ENCODE results near the gene TXNRD1. TPM values are rescaled to one million over a fixed set of nuclear protein-coding genes. Genes with fewer than 3 reads are reported as not detected.
A peak's percentile ranks its signal among the peaks of the same experiment; 100 is the strongest.

TXNRD1 gene
- total and polyA plus RNA-seq, 2 donors (not counting 1 experiment from before 2014, with no cell fraction given), result 436 to 1,000 TPM

DNA sequence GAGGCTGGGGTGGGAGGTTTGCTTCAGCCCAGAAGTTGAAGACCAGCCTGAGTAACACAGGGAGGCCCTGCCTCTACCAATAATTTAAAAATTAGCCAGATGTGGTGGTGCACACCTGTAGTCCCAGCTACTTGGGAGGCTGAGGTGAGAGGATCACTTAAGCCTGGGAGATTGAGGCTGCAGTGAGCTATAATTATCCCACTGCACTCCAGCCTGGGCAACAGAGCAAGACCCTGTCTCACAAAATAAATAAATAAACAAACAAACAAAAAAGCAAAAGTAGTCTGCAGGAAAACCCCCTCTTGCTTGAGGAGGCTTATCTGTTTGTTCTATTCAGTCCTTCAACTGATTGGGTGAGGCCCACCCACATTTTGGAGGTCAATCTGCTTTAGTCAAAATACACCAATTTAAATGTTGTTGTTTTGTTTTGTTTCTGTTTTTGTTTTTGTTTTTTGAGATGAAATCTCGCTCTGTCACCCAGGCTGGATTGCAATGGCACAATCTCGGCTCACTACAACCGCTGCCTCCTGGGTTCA lies 24.9 kb upstream of the TXNRD1 start:
- Histone ChIP-seq H2AFZ (ENCODE audit: low read length) (no peak overlapping the region), H3K9ac (ENCODE audit: insufficient read depth, low read length) (no peak overlapping the region), H3K4me3 (replicated peaks in 1 of 4; ENCODE audit: control extremely low read depth in 1 of 4, insufficient read depth in 1 of 4, low read depth in 3 of 4, low read length in 4 of 4) (no peak overlapping the region), H4K20me1 (ENCODE audit: control insufficient read depth, extremely low read depth, insufficient read depth, low read length) (no peaks in the 10 kb centered on the region), H3K4me1 (ENCODE audit: control insufficient read depth, extremely low read depth, insufficient read depth, low read length) (no peaks in the 10 kb centered on the region), H3K4me2 (ENCODE audit: extremely low read depth, insufficient read depth, low read length) (no peak overlapping the region), H3K79me2 (ENCODE audit: control insufficient read depth, insufficient read depth, low read length) (no peaks in the 10 kb centered on the region), H3K9me3 (ENCODE audit: control insufficient read depth, insufficient read depth, low read depth, low read length) (no peaks in the 10 kb centered on the region), H3K36me3 (ENCODE audit: control insufficient read depth, insufficient read depth, low read length) (no peaks in the 10 kb centered on the region), H3K27ac (ENCODE audit: insufficient read depth, low read length) (no peak overlapping the region), H3K27me3 (ENCODE audit: control insufficient read depth, insufficient read depth, low read length) (no peaks in the 10 kb centered on the region)
- DNase-seq (ENCODE audit: low read depth in 2 of 2), result no peak
- TF ChIP-seq EZH2 (IDR thresholded peaks at IDR 0.05; ENCODE audit: low read length, missing control alignments), result no peak
- TF ChIP-seq, protein P1, sequence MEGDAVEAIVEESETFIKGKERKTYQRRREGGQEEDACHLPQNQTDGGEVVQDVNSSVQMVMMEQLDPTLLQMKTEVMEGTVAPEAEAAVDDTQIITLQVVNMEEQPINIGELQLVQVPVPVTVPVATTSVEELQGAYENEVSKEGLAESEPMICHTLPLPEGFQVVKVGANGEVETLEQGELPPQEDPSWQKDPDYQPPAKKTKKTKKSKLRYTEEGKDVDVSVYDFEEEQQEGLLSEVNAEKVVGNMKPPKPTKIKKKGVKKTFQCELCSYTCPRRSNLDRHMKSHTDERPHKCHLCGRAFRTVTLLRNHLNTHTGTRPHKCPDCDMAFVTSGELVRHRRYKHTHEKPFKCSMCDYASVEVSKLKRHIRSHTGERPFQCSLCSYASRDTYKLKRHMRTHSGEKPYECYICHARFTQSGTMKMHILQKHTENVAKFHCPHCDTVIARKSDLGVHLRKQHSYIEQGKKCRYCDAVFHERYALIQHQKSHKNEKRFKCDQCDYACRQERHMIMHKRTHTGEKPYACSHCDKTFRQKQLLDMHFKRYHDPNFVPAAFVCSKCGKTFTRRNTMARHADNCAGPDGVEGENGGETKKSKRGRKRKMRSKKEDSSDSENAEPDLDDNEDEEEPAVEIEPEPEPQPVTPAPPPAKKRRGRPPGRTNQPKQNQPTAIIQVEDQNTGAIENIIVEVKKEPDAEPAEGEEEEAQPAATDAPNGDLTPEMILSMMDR (conservative IDR thresholded peaks at IDR 0.05 in 1 of 2, IDR thresholded peaks at IDR 0.05 in 1 of 2; ENCODE audit: low read depth in 1 of 2, low read length in 2 of 2), result no peak

DNA sequence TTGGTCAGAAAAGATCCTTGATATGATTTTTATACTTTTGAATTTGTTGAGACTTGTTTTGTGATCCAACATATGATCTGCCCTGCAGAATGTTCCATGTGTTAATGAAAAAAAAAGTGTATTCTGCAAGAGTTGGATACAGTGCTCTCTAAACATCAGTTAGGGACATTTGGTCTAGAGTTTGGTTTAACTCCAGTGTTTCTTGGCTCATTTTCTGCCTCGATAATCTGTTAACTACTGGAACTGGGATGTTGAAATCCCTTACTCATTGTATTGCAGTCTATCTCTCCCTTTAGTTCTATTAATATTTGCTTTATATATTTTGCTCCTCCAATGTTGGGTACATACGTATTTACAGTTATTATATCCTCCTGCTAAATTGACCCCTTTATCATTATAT lies 18.3 kb upstream of the TXNRD1 start:
- no peak overlapping the region for H3K4me2 ChIP-seq (ENCODE audit: extremely low read depth, insufficient read depth, low read length)
- H3K9ac ChIP-seq (ENCODE audit: insufficient read depth, low read length), result no peak overlapping the region
- H3K79me2 ChIP-seq (ENCODE audit: control insufficient read depth, insufficient read depth, low read length), result no peaks in the 10 kb centered on the region
- DNase-seq (ENCODE audit: low read depth in 2 of 2), result peak; percentile 45 to 90
- no peaks in the 10 kb centered on the region for H3K9me3 ChIP-seq (ENCODE audit: control insufficient read depth, insufficient read depth, low read depth, low read length)
- no peak overlapping the region for H2AFZ ChIP-seq (ENCODE audit: low read length)
- no peaks in the 10 kb centered on the region for H3K27me3 ChIP-seq (ENCODE audit: control insufficient read depth, insufficient read depth, low read length)
- H3K4me3 ChIP-seq (replicated peaks in 1 of 4; ENCODE audit: control extremely low read depth in 1 of 4, insufficient read depth in 1 of 4, low read depth in 3 of 4, low read length in 4 of 4), result no peak overlapping the region
- no peaks in the 10 kb centered on the region for H3K4me1 ChIP-seq (ENCODE audit: control insufficient read depth, extremely low read depth, insufficient read depth, low read length)
- H3K27ac ChIP-seq (ENCODE audit: insufficient read depth, low read length), result no peak overlapping the region
- H4K20me1 ChIP-seq (ENCODE audit: control insufficient read depth, extremely low read depth, insufficient read depth, low read length), result no peaks in the 10 kb centered on the region
- TF ChIP-seq EZH2 (IDR thresholded peaks at IDR 0.05; ENCODE audit: low read length, missing control alignments), result no peak
- TF ChIP-seq, protein P1 (conservative IDR thresholded peaks at IDR 0.05 in 1 of 2, IDR thresholded peaks at IDR 0.05 in 1 of 2; ENCODE audit: low read depth in 1 of 2, low read length in 2 of 2), result no peak
- H3K36me3 ChIP-seq (ENCODE audit: control insufficient read depth, insufficient read depth, low read length), result no peaks in the 10 kb centered on the region

DNA sequence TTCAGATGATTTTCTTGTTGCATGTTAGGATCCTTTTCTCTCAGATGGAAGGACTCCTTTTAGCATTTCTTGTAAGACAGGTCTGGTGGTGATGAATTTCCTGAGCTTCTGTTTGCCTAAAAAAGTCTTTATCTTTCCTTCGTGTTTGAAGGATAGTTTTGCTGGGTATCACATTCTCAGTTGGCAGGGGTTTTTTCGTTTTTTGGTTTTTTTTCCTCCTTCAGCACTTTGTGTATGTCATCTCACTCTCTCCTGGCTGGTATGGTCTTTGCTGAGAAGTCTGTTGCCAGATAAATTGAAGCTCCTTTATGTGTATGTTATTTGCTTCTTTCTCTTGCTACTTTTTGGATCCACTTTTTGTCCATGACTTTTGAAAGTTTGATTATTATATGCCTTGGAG lies 15.6 kb upstream of the TXNRD1 start:
- TF ChIP-seq EZH2 (IDR thresholded peaks at IDR 0.05; ENCODE audit: low read length, missing control alignments), result no peak
- TF ChIP-seq, protein P1 (conservative IDR thresholded peaks at IDR 0.05 in 1 of 2, IDR thresholded peaks at IDR 0.05 in 1 of 2; ENCODE audit: low read depth in 1 of 2, low read length in 2 of 2), result no peak
- H3K27ac ChIP-seq (ENCODE audit: insufficient read depth, low read length), result no peak overlapping the region
- no peak overlapping the region for H3K9ac ChIP-seq (ENCODE audit: insufficient read depth, low read length)
- H3K36me3 ChIP-seq (ENCODE audit: control insufficient read depth, insufficient read depth, low read length), result no peaks in the 10 kb centered on the region
- no peak for DNase-seq (ENCODE audit: low read depth in 2 of 2)
- no peaks in the 10 kb centered on the region for H3K27me3 ChIP-seq (ENCODE audit: control insufficient read depth, insufficient read depth, low read length)
- no peaks in the 10 kb centered on the region for H3K79me2 ChIP-seq (ENCODE audit: control insufficient read depth, insufficient read depth, low read length)
- H3K9me3 ChIP-seq (ENCODE audit: control insufficient read depth, insufficient read depth, low read depth, low read length), result no peaks in the 10 kb centered on the region
- H4K20me1 ChIP-seq (ENCODE audit: control insufficient read depth, extremely low read depth, insufficient read depth, low read length), result no peaks in the 10 kb centered on the region
- H3K4me1 ChIP-seq (ENCODE audit: control insufficient read depth, extremely low read depth, insufficient read depth, low read length), result no peaks in the 10 kb centered on the region
- no peak overlapping the region for H3K4me3 ChIP-seq (replicated peaks in 1 of 4; ENCODE audit: control extremely low read depth in 1 of 4, insufficient read depth in 1 of 4, low read depth in 3 of 4, low read length in 4 of 4)
- H2AFZ ChIP-seq (ENCODE audit: low read length), result no peak overlapping the region
- H3K4me2 ChIP-seq (ENCODE audit: extremely low read depth, insufficient read depth, low read length), result no peak overlapping the region
